IPS DF 19.7 (cell line): ENCODE results near the gene MGAT2.
A peak's percentile ranks its signal among the peaks of the same experiment; 100 is the strongest.
"Not testable (repeated sequence)": the region's sequence is repeated elsewhere in the genome, so short reads cannot be mapped to it uniquely, and the experiment has no call there.

Source experiments
- DNase-seq: peaks from one replicate; pipeline ENCODE4 v3.0.0-alpha.2; 2013; ENCODE audit warnings: low read depth, low spot score

Gene MGAT2

GRCh38 chr14:49620182-49621113, at the start of gene MGAT2, which contains the start of gene RPL36AL:
MGAT2 (plus strand) TSS chr14:49620799; CDS start chr14:49621269, 470 bp downstream.
RPL36AL (minus strand) TSS chr14:49620626; CDS start chr14:49619104, 1,522 bp downstream.
- DNase-seq, result peak; percentile 96

- DNase-seq, result no peak
These were observed 46.6 kb upstream of the MGAT2 start for GRCh38 chr14:49574038-49574437.

DNA sequence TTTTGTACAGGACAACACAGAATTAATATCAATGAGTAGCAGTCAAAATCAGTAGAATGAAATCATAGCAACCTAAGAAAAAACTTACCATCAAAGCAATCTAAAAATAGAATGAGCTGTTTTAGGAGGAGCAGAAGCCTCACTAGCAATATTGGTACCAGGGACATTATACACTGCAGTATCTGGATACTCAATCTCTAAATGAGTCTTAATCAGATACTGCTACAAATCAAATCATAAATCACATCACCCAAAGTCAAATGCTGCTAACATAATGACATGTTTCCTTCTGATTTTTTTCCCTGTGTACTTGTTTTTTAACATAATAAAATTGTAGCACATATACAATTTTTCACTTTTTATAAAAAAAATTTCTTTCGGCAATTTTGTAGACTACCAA, 42.5 kb upstream of the MGAT2 start:
- no peak for DNase-seq

DNA sequence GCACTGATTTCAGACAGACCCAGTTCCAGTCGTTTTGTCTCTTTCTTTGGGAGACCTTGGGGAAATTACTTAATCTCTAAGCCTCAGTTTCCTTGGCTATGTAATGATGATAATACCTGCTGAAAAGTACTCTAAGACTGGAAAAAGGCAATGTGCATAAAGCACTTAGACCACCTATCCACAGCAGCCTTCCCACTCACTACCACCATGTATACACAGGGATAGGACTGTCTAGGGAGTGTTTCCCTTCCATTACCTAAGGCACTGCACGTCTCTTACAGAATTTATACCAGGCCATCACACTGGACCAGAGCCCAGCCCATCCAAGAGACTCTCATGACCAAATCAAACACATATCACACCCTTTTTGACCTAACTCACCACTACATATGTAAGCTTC, 40.8 kb upstream of the MGAT2 start:
- no peak for DNase-seq

- DNase-seq, result no peak
These were observed 39.1 kb upstream of the MGAT2 start for GRCh38 chr14:49581209-49582112.

DNA sequence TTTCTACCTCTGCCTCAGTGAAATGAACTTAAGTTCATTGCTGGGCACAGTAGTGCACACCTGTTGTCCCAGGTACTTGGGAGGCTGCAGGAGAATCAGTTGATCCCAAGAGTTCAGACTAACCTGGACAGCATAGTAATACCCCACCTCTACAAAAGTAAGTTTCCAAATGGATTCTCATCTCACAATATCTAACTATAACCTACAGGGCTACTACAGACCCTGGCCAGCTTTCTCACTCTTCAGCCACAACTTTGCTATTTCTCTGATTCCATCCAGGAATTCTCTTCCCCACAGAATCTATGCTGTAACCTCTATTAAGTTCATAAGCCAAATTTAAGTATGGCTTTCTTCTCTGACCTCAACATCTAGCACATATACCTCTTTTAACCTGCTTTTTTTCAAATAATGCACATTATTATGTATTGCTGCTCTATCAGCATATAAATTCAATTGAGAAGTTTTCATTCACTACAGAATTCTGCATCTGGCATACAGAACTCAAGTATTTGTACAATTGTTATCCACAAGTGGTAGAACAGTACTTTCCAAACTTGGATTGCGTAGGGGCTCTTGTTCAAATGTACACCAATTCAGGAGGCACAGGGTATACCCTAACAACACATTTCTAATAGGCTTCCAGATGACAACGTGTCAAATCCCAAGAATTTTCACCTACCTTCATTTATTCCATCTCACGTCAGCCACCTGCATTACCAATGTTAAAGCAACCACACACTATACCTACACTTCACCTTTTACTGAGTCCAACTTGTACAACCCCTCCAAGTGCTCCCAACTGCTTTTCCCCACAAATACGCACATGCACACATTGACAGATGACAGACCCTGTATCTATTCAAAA, 38.3 kb upstream of the MGAT2 start:
- no peak for DNase-seq

GRCh38 chr14:49583629-49584028, 37.0 kb upstream of the MGAT2 start:
- no peak for DNase-seq

DNA sequence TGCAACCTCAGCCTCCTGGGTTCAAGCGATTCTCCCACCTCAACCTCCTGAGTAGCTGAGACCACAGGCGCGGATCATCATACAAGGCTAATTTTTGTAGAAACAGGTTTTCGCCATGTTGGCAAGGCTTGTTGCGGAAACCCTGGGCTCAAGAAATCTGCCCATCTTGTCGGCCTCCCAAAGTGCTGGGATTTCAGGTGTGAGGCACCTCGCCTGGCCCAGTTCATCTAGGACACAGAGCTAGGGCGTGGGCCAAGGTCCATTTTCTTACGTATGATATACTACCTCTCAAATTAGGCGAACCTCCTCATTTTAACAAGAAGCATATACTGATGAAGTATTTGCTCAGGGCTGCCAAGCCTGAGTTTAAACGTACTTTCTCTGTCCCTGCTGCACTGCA, 36.5 kb upstream of the MGAT2 start:
- no peak for DNase-seq

DNA sequence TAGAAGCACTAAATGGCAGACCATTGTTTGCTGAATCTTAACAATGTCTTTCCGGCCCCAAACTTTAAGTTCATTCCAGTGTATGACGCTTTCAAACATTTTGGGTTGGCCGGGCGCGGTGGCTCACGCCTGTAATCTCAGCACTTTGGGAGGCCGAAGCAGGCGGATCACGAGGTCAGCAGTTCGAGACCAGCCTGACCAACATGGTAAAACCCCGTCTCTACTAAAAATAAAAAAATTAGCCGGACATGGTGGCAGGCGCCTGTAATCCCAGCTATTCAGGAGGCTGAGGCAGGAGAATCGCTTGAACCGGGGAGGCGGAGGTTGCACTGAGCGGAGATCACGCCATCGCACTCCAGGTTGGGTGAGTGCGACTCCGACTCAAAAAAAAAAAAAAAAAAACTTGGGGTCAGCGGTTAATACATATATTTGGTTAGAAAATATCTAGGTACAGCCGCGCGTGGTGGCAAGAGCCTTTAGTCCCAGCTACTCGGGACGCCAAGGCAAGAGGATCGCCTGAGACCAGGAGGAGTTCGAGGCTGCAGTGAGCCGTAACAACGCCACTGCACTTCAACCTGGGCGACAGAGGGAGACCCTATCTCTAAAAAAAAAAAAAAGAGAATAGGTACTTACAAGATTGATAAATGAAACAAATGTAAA, 35.5 kb upstream of the MGAT2 start:
- not testable (repeated sequence) for DNase-seq

DNA sequence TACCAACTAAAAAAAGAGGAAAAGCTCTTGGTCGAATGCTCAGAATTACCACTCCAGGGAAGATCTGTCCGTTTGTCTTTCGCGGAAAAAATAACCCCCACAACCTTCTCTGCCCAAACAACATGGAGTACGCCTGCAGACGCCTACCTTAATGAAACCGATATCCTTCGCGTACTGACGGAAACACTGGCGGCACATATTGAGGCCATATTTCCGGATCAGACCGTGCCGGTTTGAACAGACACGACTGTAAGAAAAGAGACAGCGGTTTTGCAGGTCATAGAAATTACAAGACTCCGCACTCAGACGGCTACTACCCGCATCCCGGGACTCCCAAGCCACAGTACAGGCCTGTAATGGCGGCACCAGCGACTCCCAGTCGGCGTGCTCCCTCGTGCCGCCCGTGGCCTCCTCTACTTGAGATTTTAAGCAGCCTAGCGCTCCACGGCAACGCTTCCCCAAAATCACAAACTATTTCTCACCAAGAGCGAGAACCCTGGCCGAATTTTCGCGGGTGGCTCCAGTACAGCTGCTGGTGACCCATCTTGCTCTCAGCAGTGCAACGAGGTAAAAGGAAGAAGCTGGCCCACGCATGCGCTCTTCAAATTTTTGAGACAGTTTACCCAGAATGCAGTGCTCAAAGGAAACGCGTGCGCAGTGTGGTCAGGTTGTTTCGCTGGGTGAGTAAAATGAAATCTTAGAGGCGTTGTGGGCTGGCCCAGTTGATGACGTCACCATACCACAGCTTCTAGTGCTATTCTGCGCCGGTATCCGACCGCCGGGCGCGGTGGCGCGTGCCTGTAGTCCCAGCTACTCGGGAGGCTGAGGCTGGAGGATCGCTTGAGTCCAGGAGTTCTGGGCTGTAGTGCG, 34.6 kb upstream of the MGAT2 start, which contains the start of gene RPS29:
RPS29 (minus strand) TSS at position 578 of the 870 bp plus-strand sequence; CDS start at position 544, 34 bp downstream.
- peak; percentile 96 for DNase-seq

DNA sequence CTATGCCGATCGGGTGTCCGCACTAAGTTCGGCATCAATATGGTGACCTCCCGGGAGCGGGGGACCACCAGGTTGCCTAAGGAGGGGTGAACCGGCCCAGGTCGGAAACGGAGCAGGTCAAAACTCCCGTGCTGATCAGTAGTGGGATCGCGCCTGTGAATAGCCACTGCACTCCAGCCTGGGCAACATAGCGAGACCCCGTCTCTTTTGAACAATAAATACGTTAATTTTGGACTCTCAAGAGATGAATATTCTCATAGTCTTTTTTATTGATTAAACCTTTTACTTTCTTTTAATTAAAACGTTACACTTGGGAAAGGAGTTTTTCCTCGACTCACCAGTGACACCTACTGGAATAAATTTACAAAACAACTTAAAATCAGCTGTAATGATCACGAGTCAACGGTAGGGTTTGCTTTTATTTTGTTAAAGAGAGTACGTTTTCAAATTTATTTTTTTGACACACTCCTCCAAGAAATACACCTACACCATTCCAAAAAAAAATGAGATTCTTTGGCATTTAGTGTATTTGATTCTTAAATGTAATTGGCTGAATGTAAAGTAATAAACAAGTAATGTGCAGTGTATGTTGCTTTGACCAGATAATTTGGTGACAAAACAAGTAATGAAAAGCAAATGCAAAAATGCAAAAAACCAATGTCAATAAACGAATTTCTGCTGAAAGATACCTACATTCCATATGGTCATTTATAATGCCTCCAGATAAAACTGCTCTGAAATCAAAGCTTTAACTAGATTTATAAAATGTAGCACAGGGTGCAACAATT, 33.7 kb upstream of the MGAT2 start:
- DNase-seq, result no peak

GRCh38 chr14:49589387-49589786, 31.2 kb upstream of the MGAT2 start:
- no peak for DNase-seq

DNA sequence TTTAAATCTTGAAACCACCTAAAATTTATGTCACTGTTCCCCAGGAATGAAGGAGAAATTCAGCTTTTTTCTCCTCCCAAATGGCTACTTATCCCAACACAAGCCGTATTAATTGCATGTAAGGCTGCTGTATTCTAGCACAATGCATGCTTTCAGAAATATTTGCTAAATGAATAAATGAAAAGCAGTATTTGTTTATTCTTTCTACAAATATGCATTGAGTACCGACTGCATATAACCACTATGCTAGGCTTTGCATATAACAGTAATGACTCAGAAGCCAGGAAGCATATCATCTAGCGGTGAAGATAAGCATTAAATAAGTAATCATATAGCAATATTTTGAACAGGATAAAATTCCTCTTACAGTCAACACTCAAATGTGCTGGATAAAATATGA, 27.6 kb upstream of the MGAT2 start:
- DNase-seq, result no peak

GRCh38 chr14:49594347-49595091, 26.1 kb upstream of the MGAT2 start:
- DNase-seq, result no peak

GRCh38 chr14:49598189-49598484, 22.5 kb upstream of the MGAT2 start:
- DNase-seq, result no peak

- DNase-seq, result no peak
These were observed 21.9 kb upstream of the MGAT2 start, which contains the start of gene LRR1 for GRCh38 chr14:49598485-49599300. LRR1 (plus strand) TSS chr14:49598940; CDS start chr14:49599021, 81 bp downstream.

DNA sequence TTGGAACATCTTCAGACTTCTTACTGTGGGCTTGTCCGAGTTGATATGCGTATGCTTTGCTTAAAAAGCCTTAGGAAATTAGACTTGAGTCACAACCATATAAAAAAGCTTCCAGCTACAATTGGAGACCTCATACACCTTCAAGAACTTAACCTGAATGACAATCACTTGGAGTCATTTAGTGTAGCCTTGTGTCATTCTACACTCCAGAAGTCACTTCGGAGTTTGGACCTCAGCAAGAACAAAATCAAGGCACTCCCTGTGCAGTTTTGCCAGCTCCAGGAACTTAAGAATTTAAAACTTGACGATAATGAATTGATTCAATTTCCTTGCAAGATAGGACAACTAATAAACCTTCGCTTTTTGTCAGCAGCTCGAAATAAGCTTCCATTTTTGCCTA, 13.0 kb upstream of the MGAT2 start:
- DNase-seq, result no peak
